Caco-2 (cell line): ENCODE measurements around the gene LACTB. TPM values are rescaled to one million over a fixed set of nuclear protein-coding genes. Genes with fewer than 3 reads are reported as not detected.

Experiments
- BruUV-seq: library from RNA; stranded (reverse); fragments of 400-500 nt; replicated peaks from 2 replicates; lab custom pipeline; 2021; lab: Mats Ljungman, UMichigan
- CTCF ChIA-PET: fragments of 300-600 bp; sonication (Branson Sonifier 250); formaldehyde crosslinking; loops from one replicate; lab custom pipeline; 2022; ENCODE audit warnings: antibody characterized with exemption; lab: Charles Lee
- POLR2A ChIA-PET: fragments of 300-600 bp; sonication (Branson Sonifier 250); formaldehyde crosslinking; loops from one replicate; lab custom pipeline; 2022; ENCODE audit warnings: antibody characterized with exemption; lab: Charles Lee
- DNase-seq, 2 experiments: peaks; one replicate each; pipeline versions ENCODE4 v3.0.0 to v3.0.0-alpha.2; 2020 to 2022
- H3K27me3 ChIP-seq: replicated peaks from 2 replicates; pipeline ENCODE4 v1.6.0; 2011; ENCODE audit warnings: low read length; ENCODE audit not compliant: control insufficient read depth, insufficient read depth
- H3K36me3 ChIP-seq: 2 replicates; pipeline ENCODE4 v1.5.1; 2011; ENCODE audit warnings: low read length; ENCODE audit not compliant: control insufficient read depth, insufficient read depth
- H3K4me1 ChIP-seq: fragments of 250-450 bp; sonication (Bioruptor Pico); 2 replicates; pipeline ENCODE4 v1.5.1; 2020; ENCODE audit warnings: mild to moderate bottlenecking
- H3K4me3 ChIP-seq: 2 replicates; pipeline ENCODE4 v1.5.1; 2011; ENCODE audit warnings: low read depth, mild to moderate bottlenecking, control low read depth, low read length
- H3K9me3 ChIP-seq: fragments of 250-450 bp; sonication (Bioruptor Pico); 2 replicates; pipeline ENCODE4 v1.5.1; 2020; ENCODE audit warnings: mild to moderate bottlenecking, moderate library complexity
- H3K27ac Mint-ChIP-seq: one replicate; pipeline ENCODE4 v1.8.0; 2022; ENCODE audit warnings: mixed read lengths; ENCODE audit not compliant: unreplicated experiment
- H3K27me3 Mint-ChIP-seq: one replicate; pipeline ENCODE4 v1.8.0; 2022; ENCODE audit warnings: mixed read lengths; ENCODE audit not compliant: insufficient read depth, unreplicated experiment
- H3K36me3 Mint-ChIP-seq: one replicate; pipeline ENCODE4 v1.8.0; 2022; ENCODE audit warnings: mild to moderate bottlenecking, mixed read lengths; ENCODE audit not compliant: insufficient read depth, unreplicated experiment
- H3K4me1 Mint-ChIP-seq: one replicate; pipeline ENCODE4 v1.8.0; 2022; ENCODE audit warnings: low read depth, mixed read lengths; ENCODE audit not compliant: unreplicated experiment
- H3K4me3 Mint-ChIP-seq: one replicate; pipeline ENCODE4 v1.8.0; 2022; ENCODE audit warnings: mild to moderate bottlenecking, moderate library complexity, mixed read lengths; ENCODE audit not compliant: unreplicated experiment
- H3K9me3 Mint-ChIP-seq: one replicate; pipeline ENCODE4 v1.8.0; 2022; ENCODE audit warnings: mixed read lengths; ENCODE audit not compliant: unreplicated experiment
- CTCF ChIP-seq, 2 experiments: fragments of 200-600 bp in 1 of 2; IDR thresholded peaks; 1 replicate in 1 of 2; 2 replicates in 1 of 2; pipeline versions ENCODE4 v1.5.1 to v1.8.0; 2011 to 2022; ENCODE audit warnings: antibody characterized with exemption in 1 of 2, control low read depth in 1 of 2, inconsistent platforms in 1 of 2, low read depth in 1 of 2, low read length in 1 of 2, mild to moderate bottlenecking in 1 of 2, moderate library complexity in 1 of 2; ENCODE audit not compliant: insufficient read depth in 1 of 2, severe bottlenecking in 1 of 2, unreplicated experiment in 1 of 2
- intact Hi-C: fragments of 100-400 bp; cut with micrococcal nuclease; formaldehyde crosslinking; loops from one replicate; pipeline ENCODE4 v1.10.0; 2022; ENCODE audit not compliant: unreplicated experiment
- total RNA-seq: library from RNA; stranded (reverse); gene quantifications from 2 replicates; pipeline ENCODE4 v1.2.3, GENCODE V29; 2022

Gene LACTB
- total RNA-seq, 1 experiment from 2014 or later: 8.4 TPM

GRCh38 chr15:63090887-63091286 is 30.8 kb upstream of the LACTB start:
- no peaks in the 10 kb centered on the region for H3K36me3 Mint-ChIP-seq
- no peaks in the 10 kb centered on the region for H3K27me3 Mint-ChIP-seq
- DNase-seq: no peak
- no peak for TF ChIP-seq CTCF (IDR thresholded peaks at IDR 0.05; ENCODE audit: insufficient read depth in 1 of 2, low read depth in 1 of 2, low read length in 1 of 2, severe bottlenecking in 1 of 2, unreplicated experiment in 1 of 2)
- ChIA-PET CTCF (interaction anchor here (1.8 kb wide), 1 partner anchor 43 kb away, joined by 11 read pairs; no protein-coding TSS in a partner anchor), POLR2A (no interaction called here)
- peaks cover 6% of the 10 kb centered on the region for H3K4me1 ChIP-seq
- H3K4me1 Mint-ChIP-seq: peaks cover 15% of the 10 kb centered on the region
- no peaks in the 10 kb centered on the region for H3K36me3 ChIP-seq
- intact Hi-C loops: loop anchor here (10.0 kb wide), 1 partner anchor 246 kb away; no protein-coding TSS in a partner anchor
- H3K27ac Mint-ChIP-seq: no peak overlapping the region
- H3K27me3 ChIP-seq: no peaks in the 10 kb centered on the region
- no peak overlapping the region for H3K4me3 Mint-ChIP-seq
- no TSS peak for BruUV-seq
- no peak overlapping the region for H3K4me3 ChIP-seq
- H3K9me3 ChIP-seq: no peaks in the 10 kb centered on the region
- no peaks in the 10 kb centered on the region for H3K9me3 Mint-ChIP-seq

- no peak overlapping the region for H3K27ac Mint-ChIP-seq
These were observed 29.8 kb upstream of the LACTB start for GRCh38 chr15:63091679-63092446.

More at GRCh38 chr15:63091679-63092446, 29.8 kb upstream of the LACTB start:
- Histone ChIP-seq H3K4me1 (peaks cover 6% of the 10 kb centered on the region), H3K4me3 (no peak overlapping the region), H3K36me3 (no peaks in the 10 kb centered on the region), H3K9me3 (no peaks in the 10 kb centered on the region), H3K27me3 (no peaks in the 10 kb centered on the region)
- Mint-ChIP-seq H3K27me3 (no peaks in the 10 kb centered on the region), H3K9me3 (no peaks in the 10 kb centered on the region), H3K4me3 (no peak overlapping the region), H3K36me3 (no peaks in the 10 kb centered on the region), H3K4me1 (peaks cover 15% of the 10 kb centered on the region)
- no TSS peak for BruUV-seq
- intact Hi-C loops: loop anchor here (2.0 to 10.0 kb wide), 2 partner anchors 17 to 247 kb away; no protein-coding TSS in a partner anchor
- no peak for TF ChIP-seq CTCF (IDR thresholded peaks at IDR 0.05; ENCODE audit: insufficient read depth in 1 of 2, low read depth in 1 of 2, low read length in 1 of 2, severe bottlenecking in 1 of 2, unreplicated experiment in 1 of 2)
- ChIA-PET CTCF (interaction anchor here (1.7 kb wide), 1 partner anchor 44 kb away, joined by 17 read pairs; no protein-coding TSS in a partner anchor), POLR2A (no interaction called here)
- no peak for DNase-seq
